Measurements from ENCODE around the gene OR2Y1. TPM values are rescaled to one million over a fixed set of nuclear protein-coding genes. Genes with fewer than 3 reads are reported as not detected.

OR2Y1 gene
- polyA plus RNA-seq, 1 donor from 2014 or later: not detected

DNA sequence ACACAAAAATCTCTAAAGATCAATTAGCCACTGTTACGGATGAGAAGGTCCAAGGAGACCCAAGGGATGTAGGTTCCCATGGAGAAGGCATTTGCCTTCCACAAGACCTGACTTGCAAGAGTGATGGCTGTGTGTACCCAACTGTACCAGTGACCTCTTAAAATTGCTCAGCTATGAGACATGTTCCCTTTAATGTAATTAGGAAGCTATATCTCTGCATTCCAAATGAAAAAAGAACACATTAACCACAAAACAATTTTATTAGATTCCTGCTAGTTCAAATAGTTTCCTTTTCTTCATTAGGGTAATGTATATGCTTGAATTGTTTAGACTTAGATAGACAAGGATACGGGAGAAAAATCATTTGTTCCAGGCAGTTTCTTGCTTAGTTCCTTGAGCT, 3.3 kb downstream of the OR2Y1 start:
- Histone ChIP-seq H3K9ac (ENCODE audit: low read length) (no peak overlapping the region), H3K27me3 (ENCODE audit: insufficient read depth, low read depth, low read length) (no peaks in the 10 kb centered on the region), H3F3A (ENCODE audit: insufficient read depth, low read length, poor library complexity, severe bottlenecking) (no peaks in the 10 kb centered on the region), H3K4me3 (ENCODE audit: low read length) (no peak overlapping the region), H3K79me2 (replicated peaks; ENCODE audit: insufficient read depth, low read length) (no peaks in the 10 kb centered on the region), H3K9me2 (ENCODE audit: insufficient read depth, low read length) (no peaks in the 10 kb centered on the region), H2AFZ (ENCODE audit: low read depth, low read length) (no peak overlapping the region), H3K9me3 (ENCODE audit: low read length) (no peaks in the 10 kb centered on the region), H4K20me1 (ENCODE audit: insufficient read depth) (no peaks in the 10 kb centered on the region), H3K27ac (ENCODE audit: low read length) (no peak overlapping the region), H3K4me2 (ENCODE audit: low read length) (no peak overlapping the region), H3K36me3 (ENCODE audit: insufficient read depth, low read length) (no peaks in the 10 kb centered on the region)
- TF ChIP-seq SMC3 (conservative IDR thresholded peaks at IDR 0.05; ENCODE audit: poor library complexity): no peak
- TF ChIP-seq MXI1 (conservative IDR thresholded peaks at IDR 0.05; ENCODE audit: poor library complexity, severe bottlenecking): no peak
- no peak for TF ChIP-seq RAD21 (conservative IDR thresholded peaks at IDR 0.05)
- no peak for TF ChIP-seq EZH2 (IDR thresholded peaks at IDR 0.05; ENCODE audit: borderline replicate concordance, insufficient read depth, low read length, poor library complexity, severe bottlenecking)
- TF ChIP-seq, protein P1, sequence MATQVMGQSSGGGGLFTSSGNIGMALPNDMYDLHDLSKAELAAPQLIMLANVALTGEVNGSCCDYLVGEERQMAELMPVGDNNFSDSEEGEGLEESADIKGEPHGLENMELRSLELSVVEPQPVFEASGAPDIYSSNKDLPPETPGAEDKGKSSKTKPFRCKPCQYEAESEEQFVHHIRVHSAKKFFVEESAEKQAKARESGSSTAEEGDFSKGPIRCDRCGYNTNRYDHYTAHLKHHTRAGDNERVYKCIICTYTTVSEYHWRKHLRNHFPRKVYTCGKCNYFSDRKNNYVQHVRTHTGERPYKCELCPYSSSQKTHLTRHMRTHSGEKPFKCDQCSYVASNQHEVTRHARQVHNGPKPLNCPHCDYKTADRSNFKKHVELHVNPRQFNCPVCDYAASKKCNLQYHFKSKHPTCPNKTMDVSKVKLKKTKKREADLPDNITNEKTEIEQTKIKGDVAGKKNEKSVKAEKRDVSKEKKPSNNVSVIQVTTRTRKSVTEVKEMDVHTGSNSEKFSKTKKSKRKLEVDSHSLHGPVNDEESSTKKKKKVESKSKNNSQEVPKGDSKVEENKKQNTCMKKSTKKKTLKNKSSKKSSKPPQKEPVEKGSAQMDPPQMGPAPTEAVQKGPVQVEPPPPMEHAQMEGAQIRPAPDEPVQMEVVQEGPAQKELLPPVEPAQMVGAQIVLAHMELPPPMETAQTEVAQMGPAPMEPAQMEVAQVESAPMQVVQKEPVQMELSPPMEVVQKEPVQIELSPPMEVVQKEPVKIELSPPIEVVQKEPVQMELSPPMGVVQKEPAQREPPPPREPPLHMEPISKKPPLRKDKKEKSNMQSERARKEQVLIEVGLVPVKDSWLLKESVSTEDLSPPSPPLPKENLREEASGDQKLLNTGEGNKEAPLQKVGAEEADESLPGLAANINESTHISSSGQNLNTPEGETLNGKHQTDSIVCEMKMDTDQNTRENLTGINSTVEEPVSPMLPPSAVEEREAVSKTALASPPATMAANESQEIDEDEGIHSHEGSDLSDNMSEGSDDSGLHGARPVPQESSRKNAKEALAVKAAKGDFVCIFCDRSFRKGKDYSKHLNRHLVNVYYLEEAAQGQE (IDR thresholded peaks at IDR 0.05; ENCODE audit: borderline replicate concordance): no peak

DNA sequence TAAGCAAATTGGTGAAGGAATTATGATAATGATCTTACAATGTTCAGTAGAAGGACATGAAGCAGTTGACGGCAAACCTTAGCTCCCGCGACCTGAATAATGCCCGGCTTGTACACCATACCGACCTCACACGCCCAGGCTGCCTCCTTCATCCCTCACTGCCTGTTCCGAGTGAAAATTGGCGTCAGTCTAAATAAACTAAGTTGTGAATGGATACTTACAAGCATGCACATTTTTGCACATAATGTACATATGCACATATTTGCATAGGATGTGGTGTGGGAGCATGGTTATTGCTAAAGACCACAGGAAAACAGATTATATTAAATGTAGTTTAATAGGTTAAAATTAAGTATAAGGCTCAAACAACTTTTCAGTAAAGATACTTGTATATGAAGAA, 14.9 kb downstream of the OR2Y1 start:
- Histone ChIP-seq H3F3A (ENCODE audit: insufficient read depth, low read length, poor library complexity, severe bottlenecking) (no peaks in the 10 kb centered on the region), H3K79me2 (replicated peaks; ENCODE audit: insufficient read depth, low read length) (no peaks in the 10 kb centered on the region), H3K9me3 (ENCODE audit: low read length) (peaks cover 3% of the 10 kb centered on the region), H3K9ac (ENCODE audit: low read length) (no peak overlapping the region), H3K4me3 (ENCODE audit: low read length) (no peak overlapping the region), H4K20me1 (ENCODE audit: insufficient read depth) (no peaks in the 10 kb centered on the region), H3K36me3 (ENCODE audit: insufficient read depth, low read length) (no peaks in the 10 kb centered on the region), H3K4me2 (ENCODE audit: low read length) (no peak overlapping the region), H3K9me2 (ENCODE audit: insufficient read depth, low read length) (no peaks in the 10 kb centered on the region), H3K27me3 (ENCODE audit: insufficient read depth, low read depth, low read length) (no peaks in the 10 kb centered on the region), H2AFZ (ENCODE audit: low read depth, low read length) (no peak overlapping the region), H3K27ac (ENCODE audit: low read length) (no peak overlapping the region)
- TF ChIP-seq SMC3 (conservative IDR thresholded peaks at IDR 0.05; ENCODE audit: poor library complexity) (no peak), EZH2 (IDR thresholded peaks at IDR 0.05; ENCODE audit: borderline replicate concordance, insufficient read depth, low read length, poor library complexity, severe bottlenecking) (no peak), RAD21 (conservative IDR thresholded peaks at IDR 0.05) (no peak)

DNA sequence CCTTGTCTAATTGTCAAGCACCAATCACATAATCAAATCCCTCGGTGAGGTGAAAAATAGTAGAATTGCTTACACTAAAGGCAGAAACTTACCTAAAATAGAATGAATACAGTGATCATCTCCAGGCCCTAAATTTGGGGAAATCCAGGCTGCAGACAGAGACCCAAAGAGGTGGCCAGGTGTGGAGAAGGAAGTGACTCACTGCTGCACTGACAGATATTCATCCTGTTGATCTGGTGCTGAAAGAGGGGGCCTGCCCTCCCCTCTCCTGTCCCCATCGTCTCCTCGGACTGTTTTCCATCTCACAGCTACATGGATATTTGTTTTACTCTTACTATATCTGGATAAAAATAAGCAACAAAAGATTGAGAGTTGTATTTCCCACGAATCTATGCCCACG, 15.9 kb downstream of the OR2Y1 start:
- Histone ChIP-seq H3K9me3 (ENCODE audit: low read length) (peaks cover 3% of the 10 kb centered on the region), H3K79me2 (replicated peaks; ENCODE audit: insufficient read depth, low read length) (no peaks in the 10 kb centered on the region), H3K36me3 (ENCODE audit: insufficient read depth, low read length) (no peaks in the 10 kb centered on the region), H3K4me3 (ENCODE audit: low read length) (no peak overlapping the region), H3F3A (ENCODE audit: insufficient read depth, low read length, poor library complexity, severe bottlenecking) (no peaks in the 10 kb centered on the region), H3K9me2 (ENCODE audit: insufficient read depth, low read length) (no peaks in the 10 kb centered on the region), H3K4me2 (ENCODE audit: low read length) (no peak overlapping the region), H3K27me3 (ENCODE audit: insufficient read depth, low read depth, low read length) (no peaks in the 10 kb centered on the region), H4K20me1 (ENCODE audit: insufficient read depth) (no peaks in the 10 kb centered on the region), H2AFZ (ENCODE audit: low read depth, low read length) (no peak overlapping the region), H3K27ac (ENCODE audit: low read length) (no peak overlapping the region), H3K9ac (ENCODE audit: low read length) (no peak overlapping the region)
- TF ChIP-seq TAF1 (IDR thresholded peaks at IDR 0.05; ENCODE audit: low read depth) (no peak), EZH2 (IDR thresholded peaks at IDR 0.05; ENCODE audit: borderline replicate concordance, insufficient read depth, low read length, poor library complexity, severe bottlenecking) (no peak), RAD21 (conservative IDR thresholded peaks at IDR 0.05) (no peak), POLR2AphosphoS5 (IDR thresholded peaks at IDR 0.05) (no peak), EP300 (conservative IDR thresholded peaks at IDR 0.05; ENCODE audit: poor library complexity, severe bottlenecking) (no peak), SMC3 (conservative IDR thresholded peaks at IDR 0.05; ENCODE audit: poor library complexity) (no peak), MXI1 (conservative IDR thresholded peaks at IDR 0.05; ENCODE audit: poor library complexity, severe bottlenecking) (no peak)
- TF ChIP-seq, protein P1 (IDR thresholded peaks at IDR 0.05; ENCODE audit: borderline replicate concordance): no peak
- TF ChIP-seq, protein P2, sequence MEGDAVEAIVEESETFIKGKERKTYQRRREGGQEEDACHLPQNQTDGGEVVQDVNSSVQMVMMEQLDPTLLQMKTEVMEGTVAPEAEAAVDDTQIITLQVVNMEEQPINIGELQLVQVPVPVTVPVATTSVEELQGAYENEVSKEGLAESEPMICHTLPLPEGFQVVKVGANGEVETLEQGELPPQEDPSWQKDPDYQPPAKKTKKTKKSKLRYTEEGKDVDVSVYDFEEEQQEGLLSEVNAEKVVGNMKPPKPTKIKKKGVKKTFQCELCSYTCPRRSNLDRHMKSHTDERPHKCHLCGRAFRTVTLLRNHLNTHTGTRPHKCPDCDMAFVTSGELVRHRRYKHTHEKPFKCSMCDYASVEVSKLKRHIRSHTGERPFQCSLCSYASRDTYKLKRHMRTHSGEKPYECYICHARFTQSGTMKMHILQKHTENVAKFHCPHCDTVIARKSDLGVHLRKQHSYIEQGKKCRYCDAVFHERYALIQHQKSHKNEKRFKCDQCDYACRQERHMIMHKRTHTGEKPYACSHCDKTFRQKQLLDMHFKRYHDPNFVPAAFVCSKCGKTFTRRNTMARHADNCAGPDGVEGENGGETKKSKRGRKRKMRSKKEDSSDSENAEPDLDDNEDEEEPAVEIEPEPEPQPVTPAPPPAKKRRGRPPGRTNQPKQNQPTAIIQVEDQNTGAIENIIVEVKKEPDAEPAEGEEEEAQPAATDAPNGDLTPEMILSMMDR (IDR thresholded peaks at IDR 0.05; ENCODE audit: poor library complexity, severe bottlenecking): no peak

All from neural cell (in vitro differentiated cells).